ENCODE results near the gene UNC13B. TPM values are rescaled to one million over a fixed set of nuclear protein-coding genes. Genes with fewer than 3 reads are reported as not detected.
"Not testable (repeated sequence)": the region's sequence is repeated elsewhere in the genome, so short reads cannot be mapped to it uniquely, and the experiment has no call there.

The UNC13B gene
- total RNA-seq, 2 donors from 2014 or later = 1.00 to 1.1 TPM

- Mint-ChIP-seq H3K36me3 (peaks cover 28% of the 10 kb centered on the region), H3K9me3 (peaks cover 21% of the 10 kb centered on the region)
- H3K4me3 Mint-ChIP-seq; ATAC-seq; DNase-seq (ENCODE audit: low spot score); H3K27ac Mint-ChIP-seq; H3K4me1 Mint-ChIP-seq (ENCODE audit: low read depth in 2 of 2); H3K27me3 Mint-ChIP-seq: not testable (repeated sequence)
Observed at GRCh38 chr9:35147941-35148563, 13.8 kb upstream of the UNC13B start.

GRCh38 chr9:35152926-35153325 lies 8.9 kb upstream of the UNC13B start:
- Mint-ChIP-seq H3K4me1 (ENCODE audit: low read depth in 2 of 2) (no peaks in the 10 kb centered on the region), H3K9me3 (peaks cover 14% of the 10 kb centered on the region), H3K27me3 (peaks cover 4 to 6% of the 10 kb centered on the region in 2 donors), H3K27ac (no peak overlapping the region), H3K4me3 (no peak overlapping the region), H3K36me3 (peaks cover 18% of the 10 kb centered on the region)
- ATAC-seq = no peak
- DNase-seq (ENCODE audit: low spot score) = no peak

- Mint-ChIP-seq H3K27me3 (no peaks in the 10 kb centered on the region), H3K27ac (no peak overlapping the region), H3K36me3 (no peaks in the 10 kb centered on the region), H3K4me1 (ENCODE audit: low read depth in 2 of 2) (no peaks in the 10 kb centered on the region), H3K4me3 (no peak overlapping the region), H3K9me3 (no peaks in the 10 kb centered on the region)
- ATAC-seq (no peak), DNase-seq (ENCODE audit: low spot score) (no peak)
Observed at GRCh38 chr9:35156781-35157180, 5.0 kb upstream of the UNC13B start.

GRCh38 chr9:35157836-35158235 lies 4.0 kb upstream of the UNC13B start:
- ATAC-seq; H3K36me3 Mint-ChIP-seq; H3K4me1 Mint-ChIP-seq (ENCODE audit: low read depth in 2 of 2); H3K4me3 Mint-ChIP-seq; H3K27ac Mint-ChIP-seq; H3K9me3 Mint-ChIP-seq; DNase-seq (ENCODE audit: low spot score); H3K27me3 Mint-ChIP-seq: not testable (repeated sequence)

GRCh38 chr9:35158501-35159280 lies 3.1 kb upstream of the UNC13B start:
- no peaks in the 10 kb centered on the region for H3K9me3 Mint-ChIP-seq
- peaks cover 10 to 12% of the 10 kb centered on the region in 2 donors for H3K27me3 Mint-ChIP-seq
- no peak overlapping the region for H3K4me3 Mint-ChIP-seq
- no peaks in the 10 kb centered on the region for H3K36me3 Mint-ChIP-seq
- H3K4me1 Mint-ChIP-seq (ENCODE audit: low read depth in 2 of 2) = peaks cover 8 to 12% of the 10 kb centered on the region in 2 donors
- DNase-seq (ENCODE audit: low spot score) = no peak
- H3K27ac Mint-ChIP-seq = no peak overlapping the region
- ATAC-seq = no peak

- Mint-ChIP-seq H3K27me3 (peaks cover 18 to 21% of the 10 kb centered on the region in 2 donors), H3K36me3 (no peaks in the 10 kb centered on the region), H3K9me3 (no peaks in the 10 kb centered on the region), H3K27ac (peak overlapping the region in 1 of 2 donors; percentile 45), H3K4me1 (ENCODE audit: low read depth in 2 of 2) (peaks cover 11 to 12% of the 10 kb centered on the region in 2 donors), H3K4me3 (peak overlapping the region; percentile 87)
- no peak for DNase-seq (ENCODE audit: low spot score)
- peak in 1 of 2 donors; percentile 54 for ATAC-seq
Observed at GRCh38 chr9:35162605-35163315, 951 bp downstream of the UNC13B start.

GRCh38 chr9:35163413-35163812 lies 1.6 kb downstream of the UNC13B start:
- ATAC-seq = no peak
- Mint-ChIP-seq H3K27ac (no peak overlapping the region), H3K9me3 (no peaks in the 10 kb centered on the region), H3K4me1 (ENCODE audit: low read depth in 2 of 2) (peaks cover 11 to 12% of the 10 kb centered on the region in 2 donors), H3K36me3 (no peaks in the 10 kb centered on the region), H3K27me3 (peaks cover 18 to 21% of the 10 kb centered on the region in 2 donors), H3K4me3 (peak overlapping the region; percentile 87)
- no peak for DNase-seq (ENCODE audit: low spot score)

- DNase-seq (ENCODE audit: low spot score) (no peak), ATAC-seq (no peak)
- Mint-ChIP-seq H3K9me3 (no peaks in the 10 kb centered on the region), H3K4me3 (no peak overlapping the region), H3K27me3 (peaks cover 18 to 21% of the 10 kb centered on the region in 2 donors), H3K4me1 (ENCODE audit: low read depth in 2 of 2) (peaks cover 11 to 12% of the 10 kb centered on the region in 2 donors), H3K27ac (no peak overlapping the region), H3K36me3 (no peaks in the 10 kb centered on the region)
Observed at GRCh38 chr9:35164711-35165110, 2.9 kb downstream of the UNC13B start.

- not testable (repeated sequence) for ATAC-seq; H3K4me3 Mint-ChIP-seq; H3K27ac Mint-ChIP-seq; DNase-seq (ENCODE audit: low spot score); H3K9me3 Mint-ChIP-seq; H3K36me3 Mint-ChIP-seq; H3K4me1 Mint-ChIP-seq (ENCODE audit: low read depth in 2 of 2)
- peaks cover 17 to 21% of the 10 kb centered on the region in 2 donors for H3K27me3 Mint-ChIP-seq
Observed at GRCh38 chr9:35167429-35167828, 5.6 kb downstream of the UNC13B start.

GRCh38 chr9:35168963-35169362 lies 7.2 kb downstream of the UNC13B start:
- DNase-seq (ENCODE audit: low spot score) = no peak
- H3K36me3 Mint-ChIP-seq = no peaks in the 10 kb centered on the region
- H3K27ac Mint-ChIP-seq = no peak overlapping the region
- no peak for ATAC-seq
- H3K9me3 Mint-ChIP-seq = no peaks in the 10 kb centered on the region
- peaks cover 0 to 3% of the 10 kb centered on the region in 2 donors for H3K4me1 Mint-ChIP-seq (ENCODE audit: low read depth in 2 of 2)
- peaks cover 8 to 9% of the 10 kb centered on the region in 2 donors for H3K27me3 Mint-ChIP-seq
- H3K4me3 Mint-ChIP-seq = no peak overlapping the region

- no peak overlapping the region for H3K4me3 Mint-ChIP-seq
- no peak overlapping the region for H3K27ac Mint-ChIP-seq
- no peak for DNase-seq (ENCODE audit: low spot score)
Observed at GRCh38 chr9:35172878-35173277, 11.1 kb downstream of the UNC13B start.

GRCh38 chr9:35177520-35177919 lies 15.7 kb downstream of the UNC13B start:
- no peak for DNase-seq (ENCODE audit: low spot score)
- no peaks in the 10 kb centered on the region for H3K4me1 Mint-ChIP-seq (ENCODE audit: low read depth in 2 of 2)
- H3K27me3 Mint-ChIP-seq = peaks cover 5 to 18% of the 10 kb centered on the region in 2 donors
- no peak for ATAC-seq
- no peak overlapping the region for H3K4me3 Mint-ChIP-seq
- no peaks in the 10 kb centered on the region for H3K36me3 Mint-ChIP-seq
- no peak overlapping the region for H3K27ac Mint-ChIP-seq
- no peaks in the 10 kb centered on the region for H3K9me3 Mint-ChIP-seq

More at GRCh38 chr9:35172878-35173277, 11.1 kb downstream of the UNC13B start:
- peaks cover 5 to 18% of the 10 kb centered on the region in 2 donors for H3K27me3 Mint-ChIP-seq
- no peaks in the 10 kb centered on the region for H3K36me3 Mint-ChIP-seq
- H3K4me1 Mint-ChIP-seq (ENCODE audit: low read depth in 2 of 2) = no peaks in the 10 kb centered on the region
- no peaks in the 10 kb centered on the region for H3K9me3 Mint-ChIP-seq
- ATAC-seq = no peak

GRCh38 chr9:35179347-35180280 lies 17.8 kb downstream of the UNC13B start:
- DNase-seq (ENCODE audit: low spot score) (no peak), ATAC-seq (no peak)
- Mint-ChIP-seq H3K36me3 (no peaks in the 10 kb centered on the region), H3K4me1 (ENCODE audit: low read depth in 2 of 2) (no peaks in the 10 kb centered on the region), H3K27me3 (peaks cover 5 to 18% of the 10 kb centered on the region in 2 donors), H3K9me3 (no peaks in the 10 kb centered on the region), H3K27ac (no peak overlapping the region), H3K4me3 (no peak overlapping the region)
